PC-9 (cell line): ENCODE data around the gene SMIM17. TPM values are rescaled to one million over a fixed set of nuclear protein-coding genes. Genes with fewer than 3 reads are reported as not detected.

Experiments used
- BruUV-seq: library from RNA; stranded (reverse); fragments of 400-500 nt; replicated peaks from 2 replicates; lab custom pipeline; 2021; lab: Mats Ljungman, UMichigan
- CTCF ChIA-PET: fragments of 300-600 bp; sonication (Branson Sonifier 250); formaldehyde crosslinking; loops from one replicate; lab custom pipeline; 2022; ENCODE audit warnings: antibody characterized with exemption; lab: Charles Lee
- POLR2A ChIA-PET: fragments of 300-600 bp; sonication (Branson Sonifier 250); formaldehyde crosslinking; loops from one replicate; lab custom pipeline; 2022; ENCODE audit warnings: antibody characterized with exemption; ENCODE audit not compliant: unreplicated experiment; lab: Charles Lee
- DNase-seq, 2 experiments: peaks; one replicate each; pipeline versions ENCODE4 v3.0.0 to v3.0.0-alpha.2; 2015 to 2022; ENCODE audit warnings: mixed read lengths in 1 of 2
- H2AFZ ChIP-seq: fragments of 200-600 bp; sonication (generic); 2 replicates; pipeline ENCODE4 v1.8.1; 2017; ENCODE audit warnings: antibody characterized with exemption
- H3F3A ChIP-seq: fragments of 200-600 bp; sonication (generic); 2 replicates; pipeline ENCODE4 v1.8.1; 2017; ENCODE audit warnings: antibody characterized with exemption, mild to moderate bottlenecking, low read depth; ENCODE audit not compliant: insufficient read depth
- H3K27ac ChIP-seq: fragments of 200-600 bp; sonication (generic); 2 replicates; pipeline ENCODE4 v1.6.1; 2016; ENCODE audit warnings: mixed run types
- H3K27me3 ChIP-seq: fragments of 200-600 bp; sonication (generic); 2 replicates; pipeline ENCODE4 v1.6.1; 2016; ENCODE audit warnings: low read depth, mixed run types; ENCODE audit not compliant: insufficient read depth
- H3K36me3 ChIP-seq: fragments of 200-600 bp; sonication (generic); 2 replicates; pipeline ENCODE4 v1.6.1; 2016; ENCODE audit warnings: low read depth, mixed run types
- H3K4me1 ChIP-seq: fragments of 200-600 bp; sonication (generic); replicated peaks from 2 replicates; pipeline ENCODE4 v1.6.1; 2016; ENCODE audit warnings: mixed run types; ENCODE audit not compliant: insufficient read depth
- H3K4me2 ChIP-seq: fragments of 200-600 bp; sonication (generic); 2 replicates; pipeline ENCODE4 v1.6.1; 2017; ENCODE audit warnings: mixed run types
- H3K4me3 ChIP-seq: fragments of 200-600 bp; sonication (generic); 2 replicates; pipeline ENCODE4 v1.6.1; 2016; ENCODE audit warnings: mixed run types
- H3K79me2 ChIP-seq: fragments of 200-600 bp; sonication (generic); 2 replicates; pipeline ENCODE4 v1.6.1; 2017; ENCODE audit warnings: low read depth, mixed run types
- H3K9me2 ChIP-seq: fragments of 200-600 bp; sonication (generic); 2 replicates; pipeline ENCODE4 v1.8.1; 2017; ENCODE audit warnings: mild to moderate bottlenecking; ENCODE audit not compliant: insufficient read depth
- H3K9me3 ChIP-seq: fragments of 200-600 bp; sonication (generic); 2 replicates; pipeline ENCODE4 v1.8.1; 2016; ENCODE audit warnings: low read depth; ENCODE audit not compliant: insufficient read depth
- H4K20me1 ChIP-seq: fragments of 200-600 bp; sonication (generic); 2 replicates; pipeline ENCODE4 v1.8.1; 2017; ENCODE audit not compliant: insufficient read depth
- EZH2 ChIP-seq: fragments of 200-600 bp; sonication (generic); IDR thresholded peaks from 2 replicates; pipeline ENCODE4 v1.8.0; 2017; ENCODE audit warnings: antibody characterized with exemption, low read depth
- intact Hi-C: fragments of 100-400 bp; cut with micrococcal nuclease; formaldehyde crosslinking; loops from one replicate; pipeline ENCODE4 v1.10.0; 2022; ENCODE audit not compliant: unreplicated experiment
- total RNA-seq: library from RNA; stranded (reverse); gene quantifications from 2 replicates; pipeline ENCODE4 v1.2.3, GENCODE V29; 2021
- TF ChIP-seq, protein P1 (sequence below): fragments of 200-600 bp; sonication (generic); conservative IDR thresholded peaks from 2 replicates; pipeline ENCODE4 v1.6.1; 2017; ENCODE audit warnings: mixed run types, antibody characterized with exemption, mild to moderate bottlenecking, moderate library complexity

SMIM17 gene
- total RNA-seq, 1 experiment from 2014 or later = 0.33 TPM

DNA sequence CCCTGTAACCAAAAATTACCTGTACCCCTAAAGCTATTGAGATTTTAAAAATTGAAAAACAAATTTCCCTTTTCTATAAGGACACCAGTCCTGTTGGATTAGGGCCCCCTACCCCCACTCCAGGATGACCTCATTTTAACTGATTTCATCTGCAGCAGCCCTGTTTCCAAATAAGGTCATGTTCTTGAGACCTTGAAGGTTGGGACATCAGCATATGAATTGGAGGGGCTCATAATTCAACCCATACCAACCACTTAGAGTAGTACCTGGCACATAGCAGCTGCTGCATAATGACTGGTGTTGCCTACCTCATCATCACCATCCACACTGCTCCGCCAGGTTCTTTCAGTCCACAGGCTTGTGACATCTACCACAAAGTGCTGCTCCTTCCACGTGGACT is 30.2 kb upstream of the SMIM17 start:
- H3K4me3 ChIP-seq = no peak overlapping the region
- POLR2A ChIA-PET = no interaction called here
- no peaks in the 10 kb centered on the region; the same call in 1 of the 2 replicates for H3K79me2 ChIP-seq
- H4K20me1 ChIP-seq = no peaks in the 10 kb centered on the region
- H3K9me3 ChIP-seq = peaks cover 26% of the 10 kb centered on the region
- no peaks in the 10 kb centered on the region for H3K4me1 ChIP-seq
- no peaks in the 10 kb centered on the region for H3K9me2 ChIP-seq
- CTCF ChIA-PET = no interaction called here
- no peaks in the 10 kb centered on the region for H3F3A ChIP-seq
- intact Hi-C loops = no loop called here
- H2AFZ ChIP-seq = no peak overlapping the region
- no peak overlapping the region for H3K27ac ChIP-seq
- DNase-seq = no peak
- H3K27me3 ChIP-seq = no peaks in the 10 kb centered on the region
- H3K4me2 ChIP-seq = no peak overlapping the region
- BruUV-seq = no TSS peak
- H3K36me3 ChIP-seq = 0 out of 2 replicates have a peak, but pooled peaks cover 7% of the 10 kb centered on the region
- TF ChIP-seq, protein P1, sequence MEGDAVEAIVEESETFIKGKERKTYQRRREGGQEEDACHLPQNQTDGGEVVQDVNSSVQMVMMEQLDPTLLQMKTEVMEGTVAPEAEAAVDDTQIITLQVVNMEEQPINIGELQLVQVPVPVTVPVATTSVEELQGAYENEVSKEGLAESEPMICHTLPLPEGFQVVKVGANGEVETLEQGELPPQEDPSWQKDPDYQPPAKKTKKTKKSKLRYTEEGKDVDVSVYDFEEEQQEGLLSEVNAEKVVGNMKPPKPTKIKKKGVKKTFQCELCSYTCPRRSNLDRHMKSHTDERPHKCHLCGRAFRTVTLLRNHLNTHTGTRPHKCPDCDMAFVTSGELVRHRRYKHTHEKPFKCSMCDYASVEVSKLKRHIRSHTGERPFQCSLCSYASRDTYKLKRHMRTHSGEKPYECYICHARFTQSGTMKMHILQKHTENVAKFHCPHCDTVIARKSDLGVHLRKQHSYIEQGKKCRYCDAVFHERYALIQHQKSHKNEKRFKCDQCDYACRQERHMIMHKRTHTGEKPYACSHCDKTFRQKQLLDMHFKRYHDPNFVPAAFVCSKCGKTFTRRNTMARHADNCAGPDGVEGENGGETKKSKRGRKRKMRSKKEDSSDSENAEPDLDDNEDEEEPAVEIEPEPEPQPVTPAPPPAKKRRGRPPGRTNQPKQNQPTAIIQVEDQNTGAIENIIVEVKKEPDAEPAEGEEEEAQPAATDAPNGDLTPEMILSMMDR = no peak
- no peak for TF ChIP-seq EZH2

DNA sequence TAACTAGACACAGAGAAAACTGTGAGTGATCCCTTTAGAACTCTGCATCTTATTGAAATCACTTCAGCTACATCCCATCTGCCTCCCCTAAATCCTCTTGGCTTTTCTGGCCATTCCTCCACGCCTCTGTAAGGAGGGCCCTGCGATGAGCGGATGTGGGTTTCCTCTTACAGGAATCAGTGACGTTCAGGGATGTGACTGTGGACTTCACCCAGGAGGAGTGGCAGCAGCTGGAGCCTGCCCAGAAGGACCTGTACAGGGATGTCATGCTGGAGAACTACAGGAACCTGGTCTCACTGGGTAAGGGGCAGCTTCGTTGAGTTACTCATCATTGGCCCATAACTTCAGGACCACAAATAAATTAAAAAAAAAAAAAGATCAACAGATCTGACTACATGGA is 29.3 kb upstream of the SMIM17 start:
- BruUV-seq = no TSS peak
- Histone ChIP-seq H3F3A (no peaks in the 10 kb centered on the region), H2AFZ (no peak overlapping the region), H3K4me1 (no peaks in the 10 kb centered on the region), H3K4me2 (no peak overlapping the region), H3K36me3 (0 out of 2 replicates have a peak, but pooled peaks cover 4% of the 10 kb centered on the region), H3K9me2 (no peaks in the 10 kb centered on the region), H3K9me3 (peaks cover 20% of the 10 kb centered on the region), H3K27ac (no peak overlapping the region), H3K4me3 (no peak overlapping the region), H3K27me3 (no peaks in the 10 kb centered on the region), H3K79me2 (no peaks in the 10 kb centered on the region), H4K20me1 (no peaks in the 10 kb centered on the region)
- ChIA-PET POLR2A (no interaction called here), CTCF (no interaction called here)
- no peak for DNase-seq
- intact Hi-C loops = no loop called here
- TF ChIP-seq, protein P1 = no peak
- no peak for TF ChIP-seq EZH2

DNA sequence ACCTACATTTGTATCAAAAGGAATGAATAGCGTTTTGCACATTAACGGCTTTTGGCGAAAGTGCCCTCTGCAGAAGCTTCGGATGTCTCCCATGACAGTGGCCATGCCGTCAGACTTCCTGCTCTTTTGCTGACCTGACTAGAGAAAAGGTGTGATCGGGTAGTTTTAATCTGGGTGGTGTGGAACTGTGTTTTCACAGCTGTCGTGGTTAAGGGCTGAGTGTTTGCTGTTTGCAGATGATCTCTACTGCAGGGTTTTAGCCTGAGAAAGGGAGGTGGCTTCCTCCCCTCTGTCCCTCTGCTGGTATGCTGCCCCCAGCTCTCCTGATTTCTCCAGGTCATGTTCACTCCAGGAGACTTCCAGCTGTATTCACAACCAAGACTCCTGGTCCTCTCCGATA is 25.4 kb upstream of the SMIM17 start:
- ChIA-PET CTCF (interaction anchor here (0.5 kb wide), 1 partner anchor 353 kb away, joined by 4 read pairs; no protein-coding TSS in a partner anchor), POLR2A (no interaction called here)
- no peaks in the 10 kb centered on the region for H3F3A ChIP-seq
- TF ChIP-seq, protein P1 = no peak
- no peak for TF ChIP-seq EZH2
- H3K4me2 ChIP-seq = no peak overlapping the region
- BruUV-seq = no TSS peak
- intact Hi-C loops = no loop called here
- no peak overlapping the region for H2AFZ ChIP-seq
- DNase-seq = no peak
- H3K9me3 ChIP-seq = peaks cover 14% of the 10 kb centered on the region
- H3K79me2 ChIP-seq = no peaks in the 10 kb centered on the region
- H3K4me3 ChIP-seq = no peak overlapping the region
- H3K9me2 ChIP-seq = no peaks in the 10 kb centered on the region
- 0 out of 2 replicates have a peak, but pooled peaks cover 4% of the 10 kb centered on the region for H3K36me3 ChIP-seq
- H4K20me1 ChIP-seq = no peaks in the 10 kb centered on the region
- no peaks in the 10 kb centered on the region for H3K27me3 ChIP-seq
- no peaks in the 10 kb centered on the region for H3K4me1 ChIP-seq
- no peak overlapping the region for H3K27ac ChIP-seq
